ENCODE data around the gene ASB2. TPM values are rescaled to one million over a fixed set of nuclear protein-coding genes. Genes with fewer than 3 reads are reported as not detected.
A peak's percentile ranks its signal among the peaks of the same experiment; 100 is the strongest.

The ASB2 gene
- total and polyA plus RNA-seq, 4 donors: 0.50 to 4.0 (median 1.8) TPM

DNA sequence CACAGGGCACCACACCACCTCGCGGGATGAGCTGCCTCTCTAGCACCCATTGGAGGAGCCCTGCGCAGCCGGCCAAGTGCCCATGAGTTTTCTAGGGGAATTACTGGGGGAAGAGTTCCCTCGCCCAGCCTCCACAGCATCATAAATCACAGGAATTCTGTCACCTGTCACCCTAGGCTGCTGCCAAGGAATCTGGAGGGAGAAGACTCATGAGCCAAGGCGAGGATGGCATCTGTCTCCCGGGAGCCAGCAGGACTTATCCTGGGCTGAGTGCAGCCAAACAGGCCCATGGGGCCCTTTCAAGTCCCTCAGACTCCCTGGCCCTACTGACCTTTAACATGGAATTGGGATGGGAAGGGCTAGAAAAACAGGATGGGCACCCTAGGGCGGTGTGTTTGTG is 41.9 kb upstream of the ASB2 start:
- Histone ChIP-seq H3K27me3 (ENCODE audit: control insufficient read depth, insufficient read depth, low read length) (no peaks in the 10 kb centered on the region), H3K4me3 (ENCODE audit: low read depth, low read length) (no peak overlapping the region), H3K27ac (ENCODE audit: low read depth, low read length) (no peak overlapping the region), H3K4me1 (ENCODE audit: control insufficient read depth, insufficient read depth, low read length) (peaks cover 8% of the 10 kb centered on the region), H3K36me3 (ENCODE audit: control insufficient read depth, insufficient read depth, low read length) (no peaks in the 10 kb centered on the region), H3K9me3 (ENCODE audit: control insufficient read depth, insufficient read depth, low read length) (no peaks in the 10 kb centered on the region)
- WGBS (ENCODE audit: insufficient coverage): 44% methylated on average over 4 of the region's 8 CpGs
- DNase-seq (ENCODE audit: low read depth in 4 of 6, low spot score in 6 of 6): no peak

DNA sequence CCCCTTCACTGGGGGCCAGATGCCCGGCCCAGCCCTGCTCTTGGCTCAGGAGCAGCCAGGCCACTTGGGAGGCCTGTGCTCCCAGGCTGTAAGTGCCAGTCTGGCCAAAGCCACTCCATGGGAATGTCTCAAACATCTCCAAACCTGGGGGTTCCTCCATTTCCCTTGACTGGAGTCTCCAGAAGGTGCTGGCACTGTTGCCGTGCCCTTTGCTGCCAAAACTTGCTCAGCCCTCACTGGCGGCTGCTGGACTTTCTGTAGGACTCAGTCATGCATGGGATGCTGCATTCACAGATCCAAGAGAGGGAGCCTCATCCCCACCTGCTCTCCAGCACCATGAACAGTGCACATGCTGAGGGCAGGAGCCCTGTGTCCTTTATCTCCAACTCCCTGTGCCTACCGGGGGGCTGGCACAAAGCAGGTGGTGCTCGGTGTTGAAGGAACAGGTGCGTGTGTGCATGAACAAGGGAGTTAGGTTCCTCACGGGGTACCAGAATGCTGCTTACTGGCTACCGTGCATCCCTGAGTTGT is 40.1 kb upstream of the ASB2 start:
- Histone ChIP-seq H3K27ac (ENCODE audit: low read depth, low read length) (no peak overlapping the region), H3K4me1 (ENCODE audit: control insufficient read depth, insufficient read depth, low read length) (peaks cover 8% of the 10 kb centered on the region), H3K27me3 (ENCODE audit: control insufficient read depth, insufficient read depth, low read length) (no peaks in the 10 kb centered on the region), H3K9me3 (ENCODE audit: control insufficient read depth, insufficient read depth, low read length) (no peaks in the 10 kb centered on the region), H3K36me3 (ENCODE audit: control insufficient read depth, insufficient read depth, low read length) (no peaks in the 10 kb centered on the region), H3K4me3 (ENCODE audit: low read depth, low read length) (no peak overlapping the region)
- 80% methylated on average over 8 of the region's 8 CpGs for WGBS (ENCODE audit: insufficient coverage)
- DNase-seq (ENCODE audit: low read depth in 4 of 6, low spot score in 6 of 6): peak in 1 of 6 donors; percentile 43

GRCh38 chr14:94015223-94015622 is 38.9 kb upstream of the ASB2 start:
- H3K27me3 ChIP-seq (ENCODE audit: control insufficient read depth, insufficient read depth, low read length): no peaks in the 10 kb centered on the region
- 100% methylated on average over 2 of the region's 2 CpGs for WGBS (ENCODE audit: insufficient coverage)
- H3K4me1 ChIP-seq (ENCODE audit: control insufficient read depth, insufficient read depth, low read length): peaks cover 15% of the 10 kb centered on the region
- no peaks in the 10 kb centered on the region for H3K36me3 ChIP-seq (ENCODE audit: control insufficient read depth, insufficient read depth, low read length)
- no peak overlapping the region for H3K4me3 ChIP-seq (ENCODE audit: low read depth, low read length)
- H3K9me3 ChIP-seq (ENCODE audit: control insufficient read depth, insufficient read depth, low read length): no peaks in the 10 kb centered on the region
- no peak for DNase-seq (ENCODE audit: low read depth in 4 of 6, low spot score in 6 of 6)
- no peak overlapping the region for H3K27ac ChIP-seq (ENCODE audit: low read depth, low read length)

- peak in 3 of 6 donors; percentile 33 to 58 (median 49) for DNase-seq (ENCODE audit: low read depth in 4 of 6, low spot score in 6 of 6)
- H3K27ac ChIP-seq (ENCODE audit: low read depth, low read length): no peak overlapping the region
- H3K27me3 ChIP-seq (ENCODE audit: control insufficient read depth, insufficient read depth, low read length): no peaks in the 10 kb centered on the region
- H3K4me1 ChIP-seq (ENCODE audit: control insufficient read depth, insufficient read depth, low read length): peaks cover 22% of the 10 kb centered on the region
- WGBS (ENCODE audit: insufficient coverage): 27% methylated on average over 6 of the region's 6 CpGs
- no peaks in the 10 kb centered on the region for H3K36me3 ChIP-seq (ENCODE audit: control insufficient read depth, insufficient read depth, low read length)
- no peak overlapping the region for H3K4me3 ChIP-seq (ENCODE audit: low read depth, low read length)
- H3K9me3 ChIP-seq (ENCODE audit: control insufficient read depth, insufficient read depth, low read length): no peaks in the 10 kb centered on the region
These were observed 38.0 kb upstream of the ASB2 start for GRCh38 chr14:94014382-94014781.

GRCh38 chr14:94011795-94012194 is 35.4 kb upstream of the ASB2 start:
- Histone ChIP-seq H3K4me3 (ENCODE audit: low read depth, low read length) (no peak overlapping the region), H3K27me3 (ENCODE audit: control insufficient read depth, insufficient read depth, low read length) (no peaks in the 10 kb centered on the region), H3K36me3 (ENCODE audit: control insufficient read depth, insufficient read depth, low read length) (no peaks in the 10 kb centered on the region), H3K27ac (ENCODE audit: low read depth, low read length) (no peak overlapping the region), H3K4me1 (ENCODE audit: control insufficient read depth, insufficient read depth, low read length) (peaks cover 21% of the 10 kb centered on the region), H3K9me3 (ENCODE audit: control insufficient read depth, insufficient read depth, low read length) (no peaks in the 10 kb centered on the region)
- DNase-seq (ENCODE audit: low read depth in 4 of 6, low spot score in 6 of 6): peak in 2 of 6 donors; percentile 39 to 73
- WGBS (ENCODE audit: insufficient coverage): 68% methylated on average over 2 of the region's 2 CpGs

GRCh38 chr14:94010625-94011024 is 34.3 kb upstream of the ASB2 start:
- no peaks in the 10 kb centered on the region for H3K36me3 ChIP-seq (ENCODE audit: control insufficient read depth, insufficient read depth, low read length)
- H3K27me3 ChIP-seq (ENCODE audit: control insufficient read depth, insufficient read depth, low read length): no peaks in the 10 kb centered on the region
- WGBS (ENCODE audit: insufficient coverage): 98% methylated on average over 6 of the region's 6 CpGs
- H3K4me3 ChIP-seq (ENCODE audit: low read depth, low read length): no peak overlapping the region
- DNase-seq (ENCODE audit: low read depth in 4 of 6, low spot score in 6 of 6): no peak
- no peak overlapping the region for H3K27ac ChIP-seq (ENCODE audit: low read depth, low read length)
- H3K4me1 ChIP-seq (ENCODE audit: control insufficient read depth, insufficient read depth, low read length): peaks cover 14% of the 10 kb centered on the region
- no peaks in the 10 kb centered on the region for H3K9me3 ChIP-seq (ENCODE audit: control insufficient read depth, insufficient read depth, low read length)

DNA sequence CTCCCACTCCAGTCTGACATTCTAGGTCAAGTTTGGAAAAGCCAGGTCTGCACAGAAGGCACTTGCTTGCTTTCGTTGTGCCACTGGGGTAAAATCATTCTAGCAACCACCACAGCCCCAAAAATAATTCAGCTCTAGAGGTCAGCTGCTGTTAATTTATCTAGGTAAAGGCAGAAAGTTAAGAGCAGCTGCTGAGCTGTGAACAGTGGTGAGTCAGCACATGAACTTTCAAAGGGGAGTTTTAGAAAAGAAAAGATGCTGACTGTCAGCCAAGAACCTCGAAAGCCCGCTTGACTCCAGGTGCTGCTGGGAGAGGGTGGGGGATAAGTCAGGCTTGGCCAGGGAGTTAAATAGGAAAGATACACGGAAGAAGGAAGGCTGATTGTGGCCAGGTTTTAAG is 33.4 kb upstream of the ASB2 start:
- no peaks in the 10 kb centered on the region for H3K36me3 ChIP-seq (ENCODE audit: control insufficient read depth, insufficient read depth, low read length)
- WGBS (ENCODE audit: insufficient coverage): 8% methylated on average over 3 of the region's 4 CpGs
- no peaks in the 10 kb centered on the region for H3K9me3 ChIP-seq (ENCODE audit: control insufficient read depth, insufficient read depth, low read length)
- no peak overlapping the region for H3K4me3 ChIP-seq (ENCODE audit: low read depth, low read length)
- H3K27ac ChIP-seq (ENCODE audit: low read depth, low read length): no peak overlapping the region
- DNase-seq (ENCODE audit: low read depth in 4 of 6, low spot score in 6 of 6): peak in 2 of 6 donors; percentile 43 to 67
- H3K27me3 ChIP-seq (ENCODE audit: control insufficient read depth, insufficient read depth, low read length): no peaks in the 10 kb centered on the region
- peaks cover 14% of the 10 kb centered on the region for H3K4me1 ChIP-seq (ENCODE audit: control insufficient read depth, insufficient read depth, low read length)

- 44% methylated on average over 1 of the region's 3 CpGs for WGBS (ENCODE audit: insufficient coverage)
These were observed 31.9 kb upstream of the ASB2 start for GRCh38 chr14:94008234-94008633.

GRCh38 chr14:94005324-94006073 is 29.1 kb upstream of the ASB2 start:
- H3K4me1 ChIP-seq (ENCODE audit: control insufficient read depth, insufficient read depth, low read length): peaks cover 21% of the 10 kb centered on the region
- no peak overlapping the region for H3K4me3 ChIP-seq (ENCODE audit: low read depth, low read length)
- peaks cover 2% of the 10 kb centered on the region for H3K36me3 ChIP-seq (ENCODE audit: control insufficient read depth, insufficient read depth, low read length)
- peak in 1 of 6 donors; percentile 49 for DNase-seq (ENCODE audit: low read depth in 4 of 6, low spot score in 6 of 6)
- 49% methylated on average over 8 of the region's 14 CpGs for WGBS (ENCODE audit: insufficient coverage)
- no peak overlapping the region for H3K27ac ChIP-seq (ENCODE audit: low read depth, low read length)
- peaks cover 4% of the 10 kb centered on the region for H3K27me3 ChIP-seq (ENCODE audit: control insufficient read depth, insufficient read depth, low read length)
- no peaks in the 10 kb centered on the region for H3K9me3 ChIP-seq (ENCODE audit: control insufficient read depth, insufficient read depth, low read length)

More at GRCh38 chr14:94008234-94008633, 31.9 kb upstream of the ASB2 start:
- Histone ChIP-seq H3K36me3 (ENCODE audit: control insufficient read depth, insufficient read depth, low read length) (no peaks in the 10 kb centered on the region), H3K9me3 (ENCODE audit: control insufficient read depth, insufficient read depth, low read length) (no peaks in the 10 kb centered on the region), H3K27me3 (ENCODE audit: control insufficient read depth, insufficient read depth, low read length) (no peaks in the 10 kb centered on the region), H3K4me3 (ENCODE audit: low read depth, low read length) (no peak overlapping the region), H3K4me1 (ENCODE audit: control insufficient read depth, insufficient read depth, low read length) (peaks cover 14% of the 10 kb centered on the region), H3K27ac (ENCODE audit: low read depth, low read length) (no peak overlapping the region)
- DNase-seq (ENCODE audit: low read depth in 4 of 6, low spot score in 6 of 6): no peak

DNA sequence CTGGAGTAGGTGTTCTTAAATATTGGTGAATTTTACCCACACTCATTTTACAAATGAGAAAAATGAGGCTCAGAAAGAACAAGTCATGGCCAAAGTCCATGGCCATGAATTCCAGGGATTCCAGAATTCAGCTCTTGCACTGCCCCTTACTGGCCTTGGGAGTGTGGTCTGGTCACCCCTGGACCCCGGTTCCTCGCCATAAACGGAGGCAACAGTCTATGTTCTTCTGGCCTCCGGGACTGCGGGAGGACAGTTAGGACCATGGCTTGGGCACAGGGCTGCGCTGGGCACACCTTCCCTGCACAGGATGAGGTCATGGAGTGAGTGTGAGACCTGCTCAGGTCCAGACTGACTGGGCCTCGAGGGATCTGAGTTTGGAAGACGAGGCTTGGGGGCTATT is 27.6 kb upstream of the ASB2 start:
- Histone ChIP-seq H3K4me1 (ENCODE audit: control insufficient read depth, insufficient read depth, low read length) (peaks cover 14% of the 10 kb centered on the region), H3K27ac (ENCODE audit: low read depth, low read length) (no peak overlapping the region), H3K9me3 (ENCODE audit: control insufficient read depth, insufficient read depth, low read length) (no peaks in the 10 kb centered on the region), H3K36me3 (ENCODE audit: control insufficient read depth, insufficient read depth, low read length) (peaks cover 3% of the 10 kb centered on the region), H3K4me3 (ENCODE audit: low read depth, low read length) (no peak overlapping the region), H3K27me3 (ENCODE audit: control insufficient read depth, insufficient read depth, low read length) (peaks cover 4% of the 10 kb centered on the region)
- DNase-seq (ENCODE audit: low read depth in 4 of 6, low spot score in 6 of 6): no peak
- WGBS (ENCODE audit: insufficient coverage): 90% methylated on average over 8 of the region's 8 CpGs

All from spinal cord (tissue), 10 donors.